Stomach (tissue), 4 donors: ENCODE measurements around the gene TBRG1.

ENCODE experiments used
- EP300 ChIP-seq: sonication (generic); formaldehyde crosslinking; IDR thresholded peaks from one replicate; pipeline ENCODE4 v1.6.1; 2017; ENCODE audit warnings: antibody characterized with exemption
- POLR2A ChIP-seq, 4 donors: fragments of 450-650 bp; IDR thresholded peaks; one replicate each; pipeline ENCODE4 v1.6.1; 2016; ENCODE audit warnings: antibody characterized with exemption in 4 of 4, control low read depth in 2 of 4, mild to moderate bottlenecking in 1 of 4, moderate library complexity in 1 of 4
- POLR2AphosphoS5 ChIP-seq, 3 donors: sonication (generic); formaldehyde crosslinking; IDR thresholded peaks; one replicate each; pipeline ENCODE4 v1.6.1; 2016; ENCODE audit warnings: antibody characterized with exemption in 3 of 3
- TF ChIP-seq, protein P1 (sequence below), 7 experiments: fragments of 450-650 bp in 4 of 7; fragments of 200-600 bp in 3 of 7; sonication (generic) in 3 of 7; IDR thresholded peaks; one replicate each; pipeline ENCODE4 v1.5.1; 2016 to 2019; ENCODE audit warnings: antibody characterized with exemption in 7 of 7, control low read depth in 2 of 7, mild to moderate bottlenecking in 1 of 7

- TF ChIP-seq, protein P1, sequence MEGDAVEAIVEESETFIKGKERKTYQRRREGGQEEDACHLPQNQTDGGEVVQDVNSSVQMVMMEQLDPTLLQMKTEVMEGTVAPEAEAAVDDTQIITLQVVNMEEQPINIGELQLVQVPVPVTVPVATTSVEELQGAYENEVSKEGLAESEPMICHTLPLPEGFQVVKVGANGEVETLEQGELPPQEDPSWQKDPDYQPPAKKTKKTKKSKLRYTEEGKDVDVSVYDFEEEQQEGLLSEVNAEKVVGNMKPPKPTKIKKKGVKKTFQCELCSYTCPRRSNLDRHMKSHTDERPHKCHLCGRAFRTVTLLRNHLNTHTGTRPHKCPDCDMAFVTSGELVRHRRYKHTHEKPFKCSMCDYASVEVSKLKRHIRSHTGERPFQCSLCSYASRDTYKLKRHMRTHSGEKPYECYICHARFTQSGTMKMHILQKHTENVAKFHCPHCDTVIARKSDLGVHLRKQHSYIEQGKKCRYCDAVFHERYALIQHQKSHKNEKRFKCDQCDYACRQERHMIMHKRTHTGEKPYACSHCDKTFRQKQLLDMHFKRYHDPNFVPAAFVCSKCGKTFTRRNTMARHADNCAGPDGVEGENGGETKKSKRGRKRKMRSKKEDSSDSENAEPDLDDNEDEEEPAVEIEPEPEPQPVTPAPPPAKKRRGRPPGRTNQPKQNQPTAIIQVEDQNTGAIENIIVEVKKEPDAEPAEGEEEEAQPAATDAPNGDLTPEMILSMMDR (IDR thresholded peaks at IDR 0.05), result no peak
- no peak for TF ChIP-seq POLR2A (IDR thresholded peaks at IDR 0.05)
- no peak for TF ChIP-seq EP300
- no peak for TF ChIP-seq POLR2AphosphoS5 (IDR thresholded peaks at IDR 0.05)
These were observed 51.9 kb downstream of the TBRG1 start for GRCh38 chr11:124674571-124674970.
